Stimulated activated CD8-positive, alpha-beta memory T cell treated with anti-CD3 and anti-CD28 coated beads, Interleukin-15, amount 100 ng/mL, for 48 hours (primary cell): Measurements from ENCODE around the gene YWHAE.
"Not testable (repeated sequence)": the region's sequence is repeated elsewhere in the genome, so short reads cannot be mapped to it uniquely, and the experiment has no call there.

Experiments
- DNase-seq, 2 donors: peaks; one replicate each; pipeline ENCODE4 v3.0.0-alpha.2; 2020; ENCODE audit warnings: low read depth in 2 of 2

Gene YWHAE

DNA sequence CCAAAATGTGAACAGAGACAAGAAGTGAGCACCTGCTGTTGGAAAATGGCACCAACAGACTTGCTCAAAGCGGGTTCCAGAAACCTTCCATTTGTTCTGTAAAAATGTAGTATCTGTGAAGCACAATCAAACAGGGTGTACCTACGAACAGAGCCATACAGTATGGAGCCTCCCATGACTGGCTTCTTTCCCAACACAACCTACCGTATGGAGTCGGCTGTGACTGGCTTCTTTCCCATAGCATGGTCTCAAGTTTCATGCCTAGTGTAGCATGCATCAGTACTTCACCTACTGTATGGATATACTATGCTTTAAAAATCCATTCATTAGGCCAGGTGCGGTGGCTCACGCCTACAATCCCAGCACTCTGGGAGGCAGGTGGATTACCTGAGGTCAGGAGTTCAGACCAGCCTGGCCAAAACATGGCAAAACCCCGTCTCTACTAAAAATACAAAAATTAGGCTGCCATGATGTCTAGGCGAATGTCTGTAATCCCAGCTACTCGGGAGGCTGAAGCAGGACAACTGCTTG lies 26.2 kb downstream of the YWHAE start:
- no peak for DNase-seq

- no peak for DNase-seq
These were observed 27.4 kb downstream of the YWHAE start for GRCh38 chr17:1372618-1373017.

DNA sequence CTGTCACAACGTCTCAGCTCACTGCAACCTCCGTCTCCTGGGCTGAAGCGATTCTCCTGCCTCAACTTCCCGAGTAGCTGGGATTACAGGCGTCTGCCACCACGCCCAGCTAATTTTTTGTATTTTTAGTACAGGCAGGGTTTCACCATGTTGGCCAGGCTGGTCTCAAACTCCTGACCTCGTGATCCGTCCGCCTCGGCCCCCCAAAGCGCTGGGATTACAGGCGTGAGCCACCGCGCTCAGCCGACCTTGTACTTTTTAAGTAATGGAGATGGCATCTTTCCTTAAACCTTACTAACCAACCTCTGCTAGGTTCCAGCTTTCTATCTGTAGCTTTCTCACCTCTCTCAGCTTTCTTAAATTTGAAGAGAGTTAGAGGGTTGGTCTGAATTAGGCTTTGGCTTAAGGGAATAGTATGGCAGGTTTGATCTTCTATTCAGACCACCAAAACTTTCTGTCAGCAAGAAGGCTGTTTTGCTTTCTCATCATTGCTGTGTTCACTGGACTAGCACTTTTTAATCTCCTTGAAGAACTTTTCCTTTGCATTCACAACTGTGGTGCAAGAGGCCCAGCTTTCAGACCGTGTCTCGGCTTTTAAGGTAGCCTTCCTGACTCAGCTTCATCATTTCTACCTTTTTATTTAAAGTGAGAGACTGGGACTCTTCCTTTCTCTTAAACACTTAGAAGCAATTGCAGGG lies 28.0 kb downstream of the YWHAE start:
- no peak for DNase-seq

DNA sequence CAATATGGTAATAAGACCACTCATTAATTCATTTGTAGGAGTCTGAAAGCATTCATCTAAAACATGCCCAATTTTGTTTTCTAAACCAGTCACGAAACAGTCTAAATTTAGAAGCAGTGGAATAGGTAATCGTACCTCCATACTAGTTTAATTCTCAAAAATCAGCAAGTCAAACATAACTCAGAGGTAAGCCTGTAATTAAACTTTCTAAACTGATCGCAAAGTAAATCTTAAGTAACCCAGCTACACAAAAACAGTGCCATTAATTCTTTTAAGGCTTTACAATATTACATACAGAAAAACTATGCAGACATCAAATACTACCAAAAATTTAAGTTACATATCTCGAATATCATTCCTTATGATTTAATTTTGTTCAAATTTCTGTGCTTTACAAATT lies 31.4 kb downstream of the YWHAE start:
- no peak for DNase-seq

- no peak for DNase-seq
These were observed 32.7 kb downstream of the YWHAE start for GRCh38 chr17:1367351-1367745.

- DNase-seq: no peak
These were observed 33.8 kb downstream of the YWHAE start for GRCh38 chr17:1366234-1366633.

GRCh38 chr17:1365445-1366039 lies 34.5 kb downstream of the YWHAE start:
- DNase-seq: peak in 1 of 2 donors; percentile 38

GRCh38 chr17:1362964-1363363 lies 37.1 kb downstream of the YWHAE start:
- DNase-seq: no peak

- DNase-seq: peak in 1 of 2 donors; percentile 26
These were observed 37.8 kb downstream of the YWHAE start for GRCh38 chr17:1362065-1362848.

DNA sequence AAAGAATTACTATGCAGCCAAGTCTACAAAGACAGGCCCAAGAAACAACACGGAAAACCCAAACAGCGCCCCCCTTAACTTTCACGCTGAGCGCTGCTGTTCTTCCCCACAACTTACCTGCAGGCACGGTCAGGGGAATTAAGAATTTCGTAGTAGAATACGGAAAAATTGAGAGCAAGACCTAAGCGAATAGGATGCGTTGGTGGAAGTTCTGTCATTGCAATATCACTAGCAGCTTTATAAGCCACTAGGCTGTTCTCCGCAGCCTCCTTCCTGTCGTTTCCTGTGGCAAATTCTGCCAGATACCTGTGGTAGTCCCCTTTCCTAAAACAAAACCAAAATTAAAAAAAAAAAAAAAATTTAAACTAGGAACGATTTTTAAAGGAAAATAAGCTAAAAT lies 39.0 kb downstream of the YWHAE start:
- no peak for DNase-seq

DNA sequence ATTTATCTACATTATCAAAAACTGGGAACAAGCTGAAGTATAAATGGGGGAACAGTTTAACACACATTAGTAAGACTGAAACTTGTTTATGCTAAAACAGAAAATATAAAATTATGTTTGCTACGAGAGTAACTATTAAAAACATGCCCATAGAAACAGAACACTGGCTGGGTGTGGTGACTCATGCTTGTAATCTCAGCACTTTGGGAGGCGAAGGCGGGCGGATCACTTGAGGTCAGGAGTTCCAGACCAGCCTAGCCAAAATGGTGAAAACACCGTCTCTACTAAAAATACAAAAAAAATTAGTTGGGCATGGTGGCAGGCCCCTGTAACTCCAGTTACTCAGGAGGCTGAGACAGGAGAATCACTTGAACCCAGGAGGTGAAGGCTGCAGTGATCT lies 39.7 kb downstream of the YWHAE start:
- DNase-seq: not testable (repeated sequence)

DNA sequence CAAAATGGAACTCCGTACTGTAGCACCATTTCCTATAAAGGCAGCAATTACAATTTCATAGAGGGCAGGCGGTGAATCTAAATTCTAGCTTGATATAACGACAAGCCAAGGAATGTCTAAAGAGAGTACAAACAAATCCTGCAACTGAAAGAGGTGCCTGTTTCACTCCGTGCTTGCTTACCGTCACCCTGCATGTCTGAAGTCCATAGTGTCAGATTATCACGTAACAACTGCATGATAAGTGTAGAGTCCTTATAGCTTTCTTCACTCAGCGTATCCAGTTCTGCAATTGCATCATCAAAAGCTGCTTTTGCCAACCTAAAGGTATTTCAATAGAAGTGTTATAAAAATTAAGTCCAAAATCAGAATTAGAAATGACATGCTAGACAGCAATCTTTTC lies 46.0 kb downstream of the YWHAE start:
- DNase-seq: no peak

DNA sequence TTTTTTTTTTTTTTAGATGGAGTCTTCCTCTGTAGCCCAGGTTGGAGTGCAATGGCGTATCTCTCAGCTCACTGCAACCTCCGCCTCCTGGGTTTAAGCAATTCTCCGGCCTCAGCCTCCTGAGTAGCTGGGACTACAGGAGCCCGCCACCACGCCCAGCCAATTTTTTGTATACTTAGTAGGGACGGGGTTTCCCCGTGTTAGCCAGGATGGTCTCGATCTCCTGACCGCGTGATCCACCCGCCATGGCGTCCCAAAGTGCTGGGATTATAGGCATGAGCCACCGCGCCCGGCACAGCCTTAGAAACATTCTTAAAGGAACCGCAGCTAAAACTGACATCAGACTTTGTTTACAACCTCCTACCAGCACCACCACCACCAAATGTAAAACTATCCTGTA lies 47.5 kb downstream of the YWHAE start:
- DNase-seq: not testable (repeated sequence)

DNA sequence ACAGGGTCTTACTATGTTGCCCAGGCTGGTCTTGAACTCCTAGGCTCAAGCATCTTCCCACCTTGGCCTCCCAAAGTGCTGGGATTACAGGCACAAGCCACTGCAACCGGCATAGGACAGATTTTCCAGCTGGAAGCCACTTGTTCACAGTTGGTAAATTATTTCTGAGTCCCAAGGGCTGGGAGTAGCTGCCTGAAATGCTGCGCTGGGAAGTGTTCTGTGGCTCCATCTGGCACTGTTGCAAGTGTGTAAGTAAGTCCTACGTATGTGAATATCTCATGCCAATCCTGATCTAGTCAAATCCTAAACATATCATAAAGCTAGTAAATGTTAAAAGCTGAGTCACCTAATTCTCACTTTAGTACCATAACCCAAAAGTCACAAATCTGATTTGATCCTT lies 48.1 kb downstream of the YWHAE start:
- no peak for DNase-seq

- DNase-seq: no peak
These were observed 48.7 kb downstream of the YWHAE start for GRCh38 chr17:1351275-1351674.

DNA sequence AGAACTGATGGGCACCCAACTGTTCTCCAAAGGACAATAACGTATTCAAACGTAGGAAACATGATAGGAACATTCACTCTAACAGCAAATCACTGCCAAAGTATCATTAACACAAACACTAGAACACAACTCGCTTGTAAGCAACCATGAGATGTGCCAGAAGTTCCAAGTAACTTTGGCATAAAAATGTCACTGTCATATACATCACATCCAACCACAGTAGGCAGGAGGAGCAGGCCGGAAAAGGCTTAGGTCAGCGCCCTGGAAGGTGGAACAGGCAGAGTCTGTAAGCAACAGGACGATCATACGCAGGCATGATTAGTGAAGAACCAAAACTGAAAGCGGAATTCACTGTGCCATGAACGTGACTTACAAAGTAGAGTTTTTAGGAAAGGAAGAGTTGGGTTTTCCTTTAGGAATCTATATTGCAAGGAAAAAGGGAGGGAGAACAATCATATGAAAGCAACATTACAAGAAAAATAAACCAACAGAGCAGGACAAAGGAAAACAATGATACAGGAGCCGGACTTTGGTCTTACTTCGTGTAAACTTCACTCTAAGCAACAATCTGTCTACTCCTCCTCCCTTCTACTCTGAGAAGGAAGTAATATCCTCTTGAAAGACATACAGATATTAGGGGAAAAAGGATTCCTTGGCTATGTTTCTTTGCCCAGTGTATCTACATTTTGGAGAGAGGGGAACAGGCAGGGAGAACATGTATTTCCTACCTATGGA lies 52.3 kb downstream of the YWHAE start:
- no peak for DNase-seq

DNA sequence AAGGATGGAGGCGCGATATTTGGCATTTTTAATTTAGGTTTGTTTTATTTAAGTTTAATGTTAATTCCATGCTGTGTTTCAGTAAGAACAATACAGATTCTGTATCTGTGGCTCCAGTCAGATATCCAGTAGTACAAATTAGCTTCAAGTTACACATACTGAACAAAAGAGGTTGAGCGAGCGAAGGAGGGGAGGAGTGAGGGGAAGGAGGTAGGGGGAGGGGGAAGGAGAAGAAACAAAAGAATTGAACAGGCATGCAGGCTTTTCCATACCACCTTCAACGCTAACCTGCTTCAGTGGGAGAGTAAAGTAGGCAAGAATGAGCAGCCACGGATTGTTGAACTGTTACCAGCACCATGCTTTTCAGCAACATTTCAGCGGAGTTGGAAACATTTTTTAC lies 55.5 kb downstream of the YWHAE start:
- no peak for DNase-seq

GRCh38 chr17:1343554-1343953 lies 56.5 kb downstream of the YWHAE start:
- DNase-seq: no peak

DNA sequence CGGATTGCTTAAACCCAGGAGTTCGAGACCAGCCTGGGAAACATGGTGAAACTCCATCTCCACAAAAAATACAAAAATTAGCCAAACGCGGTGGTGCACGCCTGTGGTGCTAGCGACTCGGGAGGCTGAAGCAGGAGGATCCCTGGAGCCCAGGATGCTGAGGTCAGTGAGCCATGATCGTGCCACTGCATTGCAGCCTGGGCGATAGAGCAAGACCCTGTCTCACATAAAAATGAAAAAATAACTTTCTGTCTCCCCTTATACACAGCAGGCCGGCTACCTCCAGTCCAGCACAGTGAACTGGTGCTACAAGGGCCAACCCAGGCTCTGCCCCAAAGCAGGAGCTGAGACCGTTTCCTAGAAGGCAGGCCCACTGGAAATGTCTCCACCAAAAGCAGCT lies 59.7 kb downstream of the YWHAE start:
- no peak for DNase-seq

- no peak for DNase-seq
These were observed 68.3 kb downstream of the YWHAE start for GRCh38 chr17:1331708-1332107.

DNA sequence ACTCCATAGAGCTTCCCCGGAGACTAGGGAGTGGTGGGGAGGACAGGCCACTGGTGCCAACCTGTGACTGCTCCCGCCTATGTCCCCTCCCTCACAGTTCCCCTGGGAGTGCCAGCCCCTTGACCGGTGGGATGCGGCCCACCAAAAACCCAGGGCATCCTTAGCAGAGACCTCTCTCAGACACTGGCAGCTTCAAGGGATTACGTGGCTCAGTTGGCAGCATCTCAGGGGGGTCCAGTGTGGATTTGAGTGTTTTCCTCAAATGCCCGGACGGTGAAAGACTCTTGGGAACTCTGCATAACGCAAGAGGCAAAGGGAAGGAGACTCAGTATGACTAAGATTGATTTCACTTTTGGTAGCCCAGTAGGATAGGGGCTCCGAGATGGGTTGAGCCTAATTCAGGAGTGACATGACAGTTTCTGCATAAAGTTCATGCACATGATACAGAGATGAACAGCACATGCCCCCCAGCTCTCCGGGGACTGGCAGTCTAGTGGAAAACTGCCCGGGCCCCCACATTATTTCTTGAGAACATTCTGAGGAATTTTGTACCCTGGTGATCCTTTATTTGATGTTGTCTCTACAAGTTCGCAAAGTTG lies 70.2 kb downstream of the YWHAE start:
- DNase-seq: no peak

DNA sequence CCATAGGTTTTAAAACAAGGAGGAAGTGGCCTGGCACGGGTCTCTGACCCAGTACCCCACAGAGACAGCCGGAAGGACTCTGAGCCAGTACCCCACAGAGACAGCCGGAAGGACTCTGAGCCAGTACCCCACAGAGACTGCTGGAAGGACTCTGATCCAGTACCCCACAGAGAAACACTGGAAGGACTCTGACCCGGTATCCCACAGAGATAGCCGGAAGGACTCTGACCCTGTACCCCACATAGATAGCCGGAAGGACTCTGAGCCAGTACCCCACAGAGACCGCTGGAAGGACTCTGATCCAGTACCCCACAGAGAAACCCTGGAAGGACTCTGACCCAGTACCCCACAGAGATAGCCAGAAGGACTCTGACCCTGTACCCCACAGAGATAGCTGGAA lies 71.6 kb downstream of the YWHAE start:
- no peak for DNase-seq
